GM18526 (cell line): ENCODE measurements around the gene SLC10A3.

ENCODE experiments used
- POLR2A ChIP-seq: IDR thresholded peaks from 3 replicates; pipeline ENCODE4 v1.6.1; 2011; ENCODE audit not compliant: insufficient read length; ENCODE audit errors: extremely low read depth

The SLC10A3 gene, protein sequence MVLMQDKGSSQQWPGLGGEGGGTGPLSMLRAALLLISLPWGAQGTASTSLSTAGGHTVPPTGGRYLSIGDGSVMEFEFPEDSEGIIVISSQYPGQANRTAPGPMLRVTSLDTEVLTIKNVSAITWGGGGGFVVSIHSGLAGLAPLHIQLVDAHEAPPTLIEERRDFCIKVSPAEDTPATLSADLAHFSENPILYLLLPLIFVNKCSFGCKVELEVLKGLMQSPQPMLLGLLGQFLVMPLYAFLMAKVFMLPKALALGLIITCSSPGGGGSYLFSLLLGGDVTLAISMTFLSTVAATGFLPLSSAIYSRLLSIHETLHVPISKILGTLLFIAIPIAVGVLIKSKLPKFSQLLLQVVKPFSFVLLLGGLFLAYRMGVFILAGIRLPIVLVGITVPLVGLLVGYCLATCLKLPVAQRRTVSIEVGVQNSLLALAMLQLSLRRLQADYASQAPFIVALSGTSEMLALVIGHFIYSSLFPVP

GRCh38 chrX:154490414-154491083 lies at the start of gene SLC10A3:
SLC10A3 (minus strand) TSS chrX:154490629; CDS start chrX:154488940, 1,689 bp downstream.
- TF ChIP-seq POLR2A, result peak; percentile 95

- TF ChIP-seq POLR2A, result no peak
Measured at GRCh38 chrX:154539077-154539476, 48.6 kb upstream of the SLC10A3 start.

DNA sequence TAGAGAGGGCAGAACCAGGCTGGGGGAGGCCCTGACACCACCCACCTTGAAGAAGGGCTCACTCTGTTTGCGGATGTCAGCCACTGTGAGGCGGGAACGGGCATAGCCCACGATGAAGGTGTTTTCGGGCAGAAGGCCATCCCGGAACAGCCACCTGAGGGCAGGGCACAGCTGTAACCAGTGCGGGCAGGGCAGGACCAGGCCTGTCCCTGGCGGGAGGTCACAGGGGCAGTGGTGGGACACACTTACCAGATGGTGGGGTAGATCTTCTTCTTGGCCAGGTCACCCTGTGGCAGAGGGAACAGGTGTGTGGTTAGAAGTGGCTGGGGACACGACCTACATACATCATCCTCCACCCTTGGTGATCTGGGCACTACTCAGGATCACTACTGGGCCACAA lies 45.5 kb upstream of the SLC10A3 start:
- TF ChIP-seq POLR2A, result no peak

DNA sequence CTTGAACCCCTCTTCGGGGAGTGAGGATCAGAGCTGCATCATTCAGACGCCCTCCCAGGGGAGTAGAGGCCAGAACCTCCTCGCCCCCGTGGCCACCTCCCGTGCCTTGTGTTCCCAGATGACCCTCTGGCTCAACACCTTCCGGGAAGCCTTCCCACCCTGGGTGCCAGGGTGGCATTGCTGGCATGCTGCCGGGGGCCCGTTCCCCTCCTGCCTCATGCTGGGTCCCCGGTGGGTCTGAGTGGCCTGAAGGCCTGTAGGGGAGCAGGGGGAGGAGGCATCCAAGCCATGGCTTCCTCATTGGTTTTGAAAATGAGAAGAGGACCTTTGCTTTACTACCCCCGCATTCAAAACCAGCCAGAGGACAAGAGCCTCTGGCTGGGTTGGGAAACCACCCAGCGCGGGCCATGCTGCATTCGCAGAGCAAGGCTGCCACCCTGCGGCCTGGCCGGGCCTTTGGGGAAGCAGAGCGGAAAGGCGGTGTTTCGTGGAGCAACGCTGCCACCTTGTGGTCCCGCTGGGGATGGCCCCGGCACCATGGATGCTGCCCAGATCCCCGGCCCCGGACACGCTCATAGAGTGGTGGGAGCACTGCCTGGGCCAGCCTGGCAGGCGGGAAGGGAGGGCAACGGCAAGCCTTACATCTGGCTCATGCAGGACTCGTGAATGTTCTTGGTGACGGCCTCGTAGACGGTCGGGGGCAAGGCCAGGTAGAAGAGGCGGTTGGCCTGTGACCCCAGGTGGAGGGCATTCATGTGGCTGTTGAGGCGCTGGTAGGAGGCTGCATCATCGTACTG lies 44.3 kb upstream of the SLC10A3 start:
- no peak for TF ChIP-seq POLR2A

DNA sequence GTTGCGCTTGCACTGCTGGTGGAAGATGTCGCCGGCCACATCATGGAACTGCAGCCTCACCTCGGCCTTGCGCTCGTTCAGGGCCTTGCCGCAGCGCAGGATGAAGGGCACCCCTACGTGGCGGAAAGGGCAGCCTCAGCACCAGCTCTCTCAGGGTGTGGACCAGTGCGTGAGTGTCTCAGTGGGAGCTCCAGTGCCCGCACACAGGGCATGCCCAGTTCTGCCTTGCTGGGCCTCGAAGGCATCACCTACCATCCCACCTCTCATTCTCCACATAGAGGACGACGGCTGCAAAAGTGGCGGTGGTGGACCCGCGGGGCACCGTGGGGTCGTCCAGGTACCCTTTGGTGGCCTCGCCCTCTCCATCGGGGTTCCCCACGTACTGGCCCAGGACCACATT lies 42.3 kb upstream of the SLC10A3 start:
- no peak for TF ChIP-seq POLR2A

GRCh38 chrX:154531626-154532025 lies 41.2 kb upstream of the SLC10A3 start:
- TF ChIP-seq POLR2A, result no peak

DNA sequence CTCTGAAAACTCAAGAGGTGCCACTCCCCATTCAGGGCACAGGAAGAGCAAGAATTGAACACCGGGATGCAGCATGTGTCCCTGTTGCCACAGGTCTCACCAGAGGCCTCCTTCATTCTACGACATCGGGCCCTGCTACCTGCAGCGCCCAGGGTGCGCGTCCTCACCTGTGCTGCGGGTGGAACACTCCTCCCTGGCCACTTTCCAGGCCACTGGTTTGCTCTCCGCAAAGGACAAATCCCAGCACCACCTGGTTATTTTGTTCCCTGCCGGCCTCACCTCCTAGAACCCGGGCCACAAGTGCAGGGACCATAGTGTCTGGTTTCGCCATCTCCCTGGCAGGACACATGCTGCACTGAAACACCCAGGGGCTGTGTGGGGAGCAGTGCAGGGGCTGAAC lies 39.9 kb upstream of the SLC10A3 start:
- TF ChIP-seq POLR2A, result no peak

DNA sequence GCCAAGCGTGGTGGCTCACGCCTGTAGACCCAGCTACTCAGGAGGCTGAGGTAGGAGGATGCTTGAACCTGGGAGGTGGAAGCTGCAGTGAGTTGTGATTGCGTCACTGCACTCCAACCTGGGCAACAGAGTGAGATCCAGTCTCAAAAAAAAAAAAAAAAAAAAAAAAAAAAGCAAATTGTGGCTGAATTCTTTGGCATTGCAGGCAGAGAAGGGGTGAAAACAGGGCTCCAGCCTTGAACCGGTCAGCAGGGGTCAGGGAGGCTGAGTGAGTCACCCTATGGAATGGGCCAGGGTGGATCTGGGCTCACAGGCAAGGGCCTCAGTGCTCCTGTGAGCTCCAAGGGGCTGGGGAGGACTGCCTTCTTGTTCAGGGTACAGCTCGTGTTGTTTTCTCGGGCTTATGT lies 38.8 kb upstream of the SLC10A3 start:
- TF ChIP-seq POLR2A, result no peak

GRCh38 chrX:154526901-154527675 lies 36.7 kb upstream of the SLC10A3 start:
- TF ChIP-seq POLR2A, result peak; percentile 16

GRCh38 chrX:154525606-154526490 lies 35.4 kb upstream of the SLC10A3 start:
- no peak for TF ChIP-seq POLR2A

GRCh38 chrX:154519389-154519788 lies 29.0 kb upstream of the SLC10A3 start:
- TF ChIP-seq POLR2A, result no peak

DNA sequence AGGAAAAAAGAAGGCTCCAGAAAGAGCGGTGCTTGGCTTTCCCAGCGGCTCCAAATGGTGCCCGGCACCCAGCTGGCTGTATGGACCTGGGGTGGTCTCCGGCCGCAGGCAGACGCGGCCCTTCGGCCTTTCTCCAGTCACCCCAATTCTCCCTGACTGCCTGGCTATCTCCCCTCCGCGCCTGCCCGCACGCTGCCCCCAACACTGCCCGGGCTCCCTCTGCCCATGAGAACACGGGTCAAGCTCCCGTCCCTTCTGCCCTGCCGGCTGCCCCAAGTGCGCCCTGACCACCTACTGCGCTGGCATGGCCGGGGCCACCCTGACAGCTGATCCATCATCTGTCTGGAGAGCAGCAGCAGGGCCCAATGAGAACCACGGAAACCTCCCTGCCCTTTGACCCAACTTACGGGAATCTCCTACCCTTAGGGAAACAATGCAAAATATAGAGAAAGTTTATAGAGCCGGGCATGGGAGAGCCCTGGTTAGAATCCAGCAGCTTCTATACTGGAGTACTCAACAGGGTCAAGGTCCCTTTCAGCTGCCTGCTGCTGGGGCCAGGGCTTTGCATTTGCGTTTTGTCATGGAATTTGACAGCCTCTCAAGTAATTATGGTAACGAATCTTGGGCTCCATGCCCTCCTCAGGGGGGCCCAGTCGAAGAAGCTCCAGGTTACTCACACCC lies 26.8 kb upstream of the SLC10A3 start:
- TF ChIP-seq POLR2A, result no peak

- no peak for TF ChIP-seq POLR2A
Measured at GRCh38 chrX:154516656-154517100, 26.2 kb upstream of the SLC10A3 start.
